ENCODE measurements around the gene SPATA2L. TPM values are rescaled to one million over a fixed set of nuclear protein-coding genes. Genes with fewer than 3 reads are reported as not detected.

SPATA2L gene
- total and polyA plus RNA-seq, 10 of the 15 experiments (the other 5 are each of a cell fraction or from before 2014, with no cell fraction given) = 0.20 to 6.9 (median 3.9) TPM; not detected in 1

DNA sequence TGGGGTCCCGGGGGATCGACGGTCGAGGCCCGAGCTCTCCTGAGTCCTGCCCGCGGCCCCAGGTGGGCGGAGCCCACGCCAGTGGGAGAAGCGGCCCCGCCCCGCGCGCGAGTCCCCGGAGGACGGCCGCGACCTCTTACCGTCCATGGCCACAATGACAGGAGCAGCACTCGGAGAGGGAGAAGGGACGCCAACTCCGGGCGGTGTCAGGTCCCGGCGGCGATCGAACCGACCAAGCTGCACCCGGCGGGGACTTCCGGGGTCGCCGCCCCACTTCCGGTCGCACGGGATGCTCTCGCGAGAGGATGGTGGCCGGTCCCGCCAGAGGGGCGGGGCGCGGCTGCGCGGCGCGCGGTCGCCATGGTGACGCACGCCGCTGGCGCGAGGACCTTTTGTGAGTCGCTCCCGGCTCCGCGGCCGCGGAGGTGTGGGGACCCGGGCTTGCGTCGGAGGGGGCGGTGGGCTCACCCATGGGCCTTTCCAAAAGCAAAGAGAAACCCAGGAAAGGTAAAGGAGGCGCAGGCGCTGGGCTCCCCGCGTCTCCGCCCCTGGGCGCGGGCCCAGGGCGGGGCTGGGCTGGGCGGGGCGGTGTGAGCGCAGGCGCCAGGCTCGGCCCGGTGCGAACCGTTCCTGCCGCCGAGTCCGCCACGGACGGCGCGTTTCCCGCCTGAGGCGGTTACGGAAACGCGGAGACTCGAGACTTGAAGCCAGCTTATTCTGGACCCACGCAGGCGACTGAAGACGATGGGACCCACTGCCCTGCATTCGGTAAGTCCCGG is 43.9 kb downstream of the SPATA2L start, which contains the start of the genes CHMP1A and SPATA33 (continued):
- TF ChIP-seq, protein P1, sequence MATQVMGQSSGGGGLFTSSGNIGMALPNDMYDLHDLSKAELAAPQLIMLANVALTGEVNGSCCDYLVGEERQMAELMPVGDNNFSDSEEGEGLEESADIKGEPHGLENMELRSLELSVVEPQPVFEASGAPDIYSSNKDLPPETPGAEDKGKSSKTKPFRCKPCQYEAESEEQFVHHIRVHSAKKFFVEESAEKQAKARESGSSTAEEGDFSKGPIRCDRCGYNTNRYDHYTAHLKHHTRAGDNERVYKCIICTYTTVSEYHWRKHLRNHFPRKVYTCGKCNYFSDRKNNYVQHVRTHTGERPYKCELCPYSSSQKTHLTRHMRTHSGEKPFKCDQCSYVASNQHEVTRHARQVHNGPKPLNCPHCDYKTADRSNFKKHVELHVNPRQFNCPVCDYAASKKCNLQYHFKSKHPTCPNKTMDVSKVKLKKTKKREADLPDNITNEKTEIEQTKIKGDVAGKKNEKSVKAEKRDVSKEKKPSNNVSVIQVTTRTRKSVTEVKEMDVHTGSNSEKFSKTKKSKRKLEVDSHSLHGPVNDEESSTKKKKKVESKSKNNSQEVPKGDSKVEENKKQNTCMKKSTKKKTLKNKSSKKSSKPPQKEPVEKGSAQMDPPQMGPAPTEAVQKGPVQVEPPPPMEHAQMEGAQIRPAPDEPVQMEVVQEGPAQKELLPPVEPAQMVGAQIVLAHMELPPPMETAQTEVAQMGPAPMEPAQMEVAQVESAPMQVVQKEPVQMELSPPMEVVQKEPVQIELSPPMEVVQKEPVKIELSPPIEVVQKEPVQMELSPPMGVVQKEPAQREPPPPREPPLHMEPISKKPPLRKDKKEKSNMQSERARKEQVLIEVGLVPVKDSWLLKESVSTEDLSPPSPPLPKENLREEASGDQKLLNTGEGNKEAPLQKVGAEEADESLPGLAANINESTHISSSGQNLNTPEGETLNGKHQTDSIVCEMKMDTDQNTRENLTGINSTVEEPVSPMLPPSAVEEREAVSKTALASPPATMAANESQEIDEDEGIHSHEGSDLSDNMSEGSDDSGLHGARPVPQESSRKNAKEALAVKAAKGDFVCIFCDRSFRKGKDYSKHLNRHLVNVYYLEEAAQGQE (IDR thresholded peaks at IDR 0.05; ENCODE audit: low read depth, low read length) = no peak
- no peak for TF ChIP-seq WRNIP1 (IDR thresholded peaks at IDR 0.05; ENCODE audit: borderline replicate concordance, low read depth, low read length)
- no peak for TF ChIP-seq IRF4 (IDR thresholded peaks at IDR 0.05; ENCODE audit: low read depth, low read length)
- TF ChIP-seq NFYA (IDR thresholded peaks at IDR 0.05; ENCODE audit: borderline replicate concordance, low read depth, low read length) = no peak
- 0 out of 2 replicates have a peak, but pooled peaks have one; percentile 42 for TF ChIP-seq TCF3 (IDR thresholded peaks at IDR 0.05; ENCODE audit: borderline replicate concordance, insufficient read depth, low read depth, low read length)
- TF ChIP-seq, protein P2, sequence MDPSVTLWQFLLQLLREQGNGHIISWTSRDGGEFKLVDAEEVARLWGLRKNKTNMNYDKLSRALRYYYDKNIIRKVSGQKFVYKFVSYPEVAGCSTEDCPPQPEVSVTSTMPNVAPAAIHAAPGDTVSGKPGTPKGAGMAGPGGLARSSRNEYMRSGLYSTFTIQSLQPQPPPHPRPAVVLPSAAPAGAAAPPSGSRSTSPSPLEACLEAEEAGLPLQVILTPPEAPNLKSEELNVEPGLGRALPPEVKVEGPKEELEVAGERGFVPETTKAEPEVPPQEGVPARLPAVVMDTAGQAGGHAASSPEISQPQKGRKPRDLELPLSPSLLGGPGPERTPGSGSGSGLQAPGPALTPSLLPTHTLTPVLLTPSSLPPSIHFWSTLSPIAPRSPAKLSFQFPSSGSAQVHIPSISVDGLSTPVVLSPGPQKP (IDR thresholded peaks at IDR 0.05; ENCODE audit: low read depth, low read length) = peak; percentile 96
- no peak for TF ChIP-seq JUND (IDR thresholded peaks at IDR 0.05; ENCODE audit: low read depth, low read length)
- no peak for TF ChIP-seq EED (IDR thresholded peaks at IDR 0.05; ENCODE audit: low read depth)
- no peak for TF ChIP-seq MTA3 (IDR thresholded peaks at IDR 0.05; ENCODE audit: borderline replicate concordance, low read length)
- no peak for TF ChIP-seq KDM1A (IDR thresholded peaks at IDR 0.05; ENCODE audit: borderline replicate concordance)
- TF ChIP-seq, protein P3, sequence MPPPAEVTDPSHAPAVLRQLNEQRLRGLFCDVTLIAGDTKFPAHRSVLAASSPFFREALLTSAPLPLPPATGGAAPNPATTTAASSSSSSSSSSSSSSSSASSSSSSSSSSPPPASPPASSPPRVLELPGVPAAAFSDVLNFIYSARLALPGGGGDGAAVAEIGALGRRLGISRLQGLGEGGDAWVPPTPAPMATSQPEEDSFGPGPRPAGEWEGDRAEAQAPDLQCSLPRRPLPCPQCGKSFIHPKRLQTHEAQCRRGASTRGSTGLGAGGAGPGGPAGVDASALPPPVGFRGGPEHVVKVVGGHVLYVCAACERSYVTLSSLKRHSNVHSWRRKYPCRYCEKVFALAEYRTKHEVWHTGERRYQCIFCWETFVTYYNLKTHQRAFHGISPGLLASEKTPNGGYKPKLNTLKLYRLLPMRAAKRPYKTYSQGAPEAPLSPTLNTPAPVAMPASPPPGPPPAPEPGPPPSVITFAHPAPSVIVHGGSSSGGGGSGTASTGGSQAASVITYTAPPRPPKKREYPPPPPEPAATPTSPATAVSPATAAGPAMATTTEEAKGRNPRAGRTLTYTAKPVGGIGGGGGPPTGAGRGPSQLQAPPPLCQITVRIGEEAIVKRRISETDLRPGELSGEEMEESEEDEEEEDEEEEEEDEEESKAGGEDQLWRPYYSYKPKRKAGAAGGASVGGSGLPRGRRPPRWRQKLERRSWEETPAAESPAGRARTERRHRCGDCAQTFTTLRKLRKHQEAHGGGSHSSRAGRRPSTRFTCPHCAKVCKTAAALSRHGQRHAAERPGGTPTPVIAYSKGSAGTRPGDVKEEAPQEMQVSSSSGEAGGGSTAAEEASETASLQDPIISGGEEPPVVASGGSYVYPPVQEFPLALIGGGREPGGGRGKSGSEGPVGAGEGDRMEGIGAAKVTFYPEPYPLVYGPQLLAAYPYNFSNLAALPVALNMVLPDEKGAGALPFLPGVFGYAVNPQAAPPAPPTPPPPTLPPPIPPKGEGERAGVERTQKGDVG (CRISPR knock-in tag; IDR thresholded peaks at IDR 0.05) = no peak
- TF ChIP-seq, protein P4, sequence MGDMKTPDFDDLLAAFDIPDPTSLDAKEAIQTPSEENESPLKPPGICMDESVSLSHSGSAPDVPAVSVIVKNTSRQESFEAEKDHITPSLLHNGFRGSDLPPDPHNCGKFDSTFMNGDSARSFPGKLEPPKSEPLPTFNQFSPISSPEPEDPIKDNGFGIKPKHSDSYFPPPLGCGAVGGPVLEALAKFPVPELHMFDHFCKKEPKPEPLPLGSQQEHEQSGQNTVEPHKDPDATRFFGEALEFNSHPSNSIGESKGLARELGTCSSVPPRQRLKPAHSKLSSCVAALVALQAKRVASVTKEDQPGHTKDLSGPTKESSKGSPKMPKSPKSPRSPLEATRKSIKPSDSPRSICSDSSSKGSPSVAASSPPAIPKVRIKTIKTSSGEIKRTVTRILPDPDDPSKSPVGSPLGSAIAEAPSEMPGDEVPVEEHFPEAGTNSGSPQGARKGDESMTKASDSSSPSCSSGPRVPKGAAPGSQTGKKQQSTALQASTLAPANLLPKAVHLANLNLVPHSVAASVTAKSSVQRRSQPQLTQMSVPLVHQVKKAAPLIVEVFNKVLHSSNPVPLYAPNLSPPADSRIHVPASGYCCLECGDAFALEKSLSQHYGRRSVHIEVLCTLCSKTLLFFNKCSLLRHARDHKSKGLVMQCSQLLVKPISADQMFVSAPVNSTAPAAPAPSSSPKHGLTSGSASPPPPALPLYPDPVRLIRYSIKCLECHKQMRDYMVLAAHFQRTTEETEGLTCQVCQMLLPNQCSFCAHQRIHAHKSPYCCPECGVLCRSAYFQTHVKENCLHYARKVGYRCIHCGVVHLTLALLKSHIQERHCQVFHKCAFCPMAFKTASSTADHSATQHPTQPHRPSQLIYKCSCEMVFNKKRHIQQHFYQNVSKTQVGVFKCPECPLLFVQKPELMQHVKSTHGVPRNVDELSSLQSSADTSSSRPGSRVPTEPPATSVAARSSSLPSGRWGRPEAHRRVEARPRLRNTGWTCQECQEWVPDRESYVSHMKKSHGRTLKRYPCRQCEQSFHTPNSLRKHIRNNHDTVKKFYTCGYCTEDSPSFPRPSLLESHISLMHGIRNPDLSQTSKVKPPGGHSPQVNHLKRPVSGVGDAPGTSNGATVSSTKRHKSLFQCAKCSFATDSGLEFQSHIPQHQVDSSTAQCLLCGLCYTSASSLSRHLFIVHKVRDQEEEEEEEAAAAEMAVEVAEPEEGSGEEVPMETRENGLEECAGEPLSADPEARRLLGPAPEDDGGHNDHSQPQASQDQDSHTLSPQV (IDR thresholded peaks at IDR 0.05) = no peak
- TF ChIP-seq SP1 (IDR thresholded peaks at IDR 0.05; ENCODE audit: low read depth, low read length) = no peak
- TF ChIP-seq MYC (IDR thresholded peaks at IDR 0.05; ENCODE audit: insufficient read depth, insufficient read length, insufficient replicate concordance, low read length, severe bottlenecking) = no peak
- TF ChIP-seq MXI1 (IDR thresholded peaks at IDR 0.05; ENCODE audit: low read depth, low read length) = peak; percentile 94
- peak; percentile 7; the same call in 1 of the 2 replicates for TF ChIP-seq RUNX3 (IDR thresholded peaks at IDR 0.05; ENCODE audit: low read length)
- TF ChIP-seq PML (IDR thresholded peaks at IDR 0.05; ENCODE audit: low read length) = no peak
- no peak for TF ChIP-seq MYB (IDR thresholded peaks at IDR 0.05; ENCODE audit: borderline replicate concordance, low read depth, low read length)
